Measurements from ENCODE around the gene TRPM6.
"Not testable (repeated sequence)": the region's sequence is repeated elsewhere in the genome, so short reads cannot be mapped to it uniquely, and the experiment has no call there.

Gene TRPM6, protein sequence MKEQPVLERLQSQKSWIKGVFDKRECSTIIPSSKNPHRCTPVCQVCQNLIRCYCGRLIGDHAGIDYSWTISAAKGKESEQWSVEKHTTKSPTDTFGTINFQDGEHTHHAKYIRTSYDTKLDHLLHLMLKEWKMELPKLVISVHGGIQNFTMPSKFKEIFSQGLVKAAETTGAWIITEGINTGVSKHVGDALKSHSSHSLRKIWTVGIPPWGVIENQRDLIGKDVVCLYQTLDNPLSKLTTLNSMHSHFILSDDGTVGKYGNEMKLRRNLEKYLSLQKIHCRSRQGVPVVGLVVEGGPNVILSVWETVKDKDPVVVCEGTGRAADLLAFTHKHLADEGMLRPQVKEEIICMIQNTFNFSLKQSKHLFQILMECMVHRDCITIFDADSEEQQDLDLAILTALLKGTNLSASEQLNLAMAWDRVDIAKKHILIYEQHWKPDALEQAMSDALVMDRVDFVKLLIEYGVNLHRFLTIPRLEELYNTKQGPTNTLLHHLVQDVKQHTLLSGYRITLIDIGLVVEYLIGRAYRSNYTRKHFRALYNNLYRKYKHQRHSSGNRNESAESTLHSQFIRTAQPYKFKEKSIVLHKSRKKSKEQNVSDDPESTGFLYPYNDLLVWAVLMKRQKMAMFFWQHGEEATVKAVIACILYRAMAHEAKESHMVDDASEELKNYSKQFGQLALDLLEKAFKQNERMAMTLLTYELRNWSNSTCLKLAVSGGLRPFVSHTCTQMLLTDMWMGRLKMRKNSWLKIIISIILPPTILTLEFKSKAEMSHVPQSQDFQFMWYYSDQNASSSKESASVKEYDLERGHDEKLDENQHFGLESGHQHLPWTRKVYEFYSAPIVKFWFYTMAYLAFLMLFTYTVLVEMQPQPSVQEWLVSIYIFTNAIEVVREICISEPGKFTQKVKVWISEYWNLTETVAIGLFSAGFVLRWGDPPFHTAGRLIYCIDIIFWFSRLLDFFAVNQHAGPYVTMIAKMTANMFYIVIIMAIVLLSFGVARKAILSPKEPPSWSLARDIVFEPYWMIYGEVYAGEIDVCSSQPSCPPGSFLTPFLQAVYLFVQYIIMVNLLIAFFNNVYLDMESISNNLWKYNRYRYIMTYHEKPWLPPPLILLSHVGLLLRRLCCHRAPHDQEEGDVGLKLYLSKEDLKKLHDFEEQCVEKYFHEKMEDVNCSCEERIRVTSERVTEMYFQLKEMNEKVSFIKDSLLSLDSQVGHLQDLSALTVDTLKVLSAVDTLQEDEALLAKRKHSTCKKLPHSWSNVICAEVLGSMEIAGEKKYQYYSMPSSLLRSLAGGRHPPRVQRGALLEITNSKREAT (N-terminal part only)

GRCh38 chr9:74887041-74887980 lies at the start of gene TRPM6:
TSS of gene TRPM6 (minus strand) at chr9:74887921. CDS start at chr9:74887856, 65 bp downstream.
- DNase-seq = peak; percentile 82

- DNase-seq = no peak
Observed at GRCh38 chr9:74935008-74935407, 47.3 kb upstream of the TRPM6 start.

- DNase-seq = no peak
Observed at GRCh38 chr9:74921737-74922136, 34.0 kb upstream of the TRPM6 start.

DNA sequence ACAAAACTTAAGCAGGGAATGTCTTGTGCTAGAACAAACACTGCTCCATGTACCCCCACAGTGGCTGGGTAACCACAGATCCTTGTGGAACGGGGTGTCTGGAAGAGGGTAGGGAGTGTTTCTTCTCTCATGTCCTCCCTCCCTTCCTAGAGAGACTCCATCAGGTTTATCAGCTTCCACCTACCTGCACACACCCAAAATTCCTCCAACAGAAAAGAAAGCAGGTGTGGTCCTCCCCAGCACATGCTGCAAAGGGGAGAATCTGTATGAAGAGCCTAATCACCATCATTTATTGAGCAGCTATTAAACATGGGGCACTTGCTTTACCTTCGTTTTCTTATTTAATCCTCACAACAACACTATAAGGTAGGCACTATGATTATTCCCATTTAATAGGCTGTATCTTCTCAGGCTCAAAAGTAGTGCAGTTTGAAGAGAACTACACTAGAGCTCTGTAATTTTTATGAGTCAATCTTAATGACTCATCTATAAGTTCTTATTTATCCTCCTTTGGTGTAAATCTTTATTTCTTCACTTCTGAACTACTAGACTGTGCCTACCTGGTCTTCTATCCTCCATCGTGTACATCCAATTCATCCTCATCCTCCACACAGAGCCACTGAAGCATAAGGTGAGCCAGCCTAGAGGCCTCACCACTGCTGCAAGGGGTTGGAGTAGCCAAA lies 33.4 kb upstream of the TRPM6 start:
- no peak for DNase-seq

- DNase-seq = no peak
Observed at GRCh38 chr9:74910036-74910435, 22.3 kb upstream of the TRPM6 start.

GRCh38 chr9:74908665-74909064 lies 20.9 kb upstream of the TRPM6 start:
- no peak for DNase-seq

GRCh38 chr9:74907085-74907484 lies 19.4 kb upstream of the TRPM6 start:
- DNase-seq = no peak

- no peak for DNase-seq
Observed at GRCh38 chr9:74901001-74901400, 13.3 kb upstream of the TRPM6 start.

DNA sequence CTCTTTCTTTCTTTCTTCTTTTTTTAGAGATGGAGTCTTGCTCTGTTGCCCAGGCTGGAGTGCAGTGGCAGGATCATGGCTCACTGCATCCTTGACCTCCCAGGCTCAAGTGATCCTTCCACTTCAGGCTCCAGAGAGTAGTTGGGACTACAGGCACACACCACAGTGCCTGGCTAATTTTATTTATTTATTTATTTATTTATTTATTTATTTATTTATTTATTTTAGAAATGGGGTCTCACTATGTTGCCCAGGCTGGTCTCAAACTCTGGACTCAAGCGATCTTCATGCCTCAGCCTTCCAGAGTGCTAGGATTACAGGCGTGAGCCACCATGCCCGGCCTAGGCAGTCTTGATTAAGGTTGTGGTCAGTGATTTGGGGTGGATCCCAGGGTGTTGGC lies 728 bp upstream of the TRPM6 start:
- not testable (repeated sequence) for DNase-seq

- DNase-seq = no peak
Observed at GRCh38 chr9:74887981-74888370, 255 bp upstream of the TRPM6 start.

DNA sequence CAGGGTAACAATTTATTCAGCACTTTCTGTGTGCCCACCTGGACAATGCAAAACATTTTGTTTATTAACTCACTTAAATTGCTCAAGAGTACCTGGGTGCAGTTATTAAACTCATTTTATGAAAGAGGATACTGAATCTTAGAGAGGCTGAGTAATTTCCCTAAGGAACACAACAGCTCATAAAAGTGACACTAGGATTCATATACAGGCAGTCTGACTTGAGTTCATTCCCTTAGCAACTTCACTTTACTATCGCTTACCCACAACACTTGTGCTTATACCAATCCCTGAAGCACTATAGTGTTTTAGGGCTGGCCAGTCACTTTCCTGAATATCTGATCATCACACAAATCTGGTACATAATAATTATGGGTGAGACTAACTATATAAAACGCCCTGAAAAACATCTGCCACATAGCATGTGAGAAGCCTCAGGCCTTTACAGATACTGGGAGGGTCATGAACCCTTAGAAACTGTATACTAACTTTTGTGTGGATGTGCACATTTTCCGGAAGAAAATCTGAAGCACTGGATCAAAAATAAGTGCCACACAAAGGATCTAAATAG lies 11.3 kb downstream of the TRPM6 start:
- no peak for DNase-seq

- peak; percentile 66 for DNase-seq
Observed at GRCh38 chr9:74875656-74876055, 12.1 kb downstream of the TRPM6 start.

DNA sequence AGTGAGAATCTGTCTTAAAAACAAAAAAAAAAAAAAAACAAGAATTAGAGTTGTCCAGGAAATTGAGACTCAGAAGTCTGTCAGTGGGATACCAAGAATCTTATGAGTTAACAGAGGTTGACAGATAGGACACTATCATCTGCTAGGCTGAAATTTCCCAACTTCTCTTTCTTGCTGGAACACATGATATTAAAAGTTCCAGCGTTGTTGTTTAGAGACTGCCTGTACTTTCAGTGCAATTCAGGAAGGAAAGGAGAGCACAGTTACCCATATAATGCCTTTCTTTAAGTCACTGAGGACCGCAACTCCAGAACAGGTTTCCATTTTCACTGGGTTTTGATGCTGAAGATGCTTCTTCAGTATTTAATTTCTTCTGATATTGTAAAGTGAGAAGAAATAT lies 13.5 kb downstream of the TRPM6 start:
- no peak for DNase-seq

DNA sequence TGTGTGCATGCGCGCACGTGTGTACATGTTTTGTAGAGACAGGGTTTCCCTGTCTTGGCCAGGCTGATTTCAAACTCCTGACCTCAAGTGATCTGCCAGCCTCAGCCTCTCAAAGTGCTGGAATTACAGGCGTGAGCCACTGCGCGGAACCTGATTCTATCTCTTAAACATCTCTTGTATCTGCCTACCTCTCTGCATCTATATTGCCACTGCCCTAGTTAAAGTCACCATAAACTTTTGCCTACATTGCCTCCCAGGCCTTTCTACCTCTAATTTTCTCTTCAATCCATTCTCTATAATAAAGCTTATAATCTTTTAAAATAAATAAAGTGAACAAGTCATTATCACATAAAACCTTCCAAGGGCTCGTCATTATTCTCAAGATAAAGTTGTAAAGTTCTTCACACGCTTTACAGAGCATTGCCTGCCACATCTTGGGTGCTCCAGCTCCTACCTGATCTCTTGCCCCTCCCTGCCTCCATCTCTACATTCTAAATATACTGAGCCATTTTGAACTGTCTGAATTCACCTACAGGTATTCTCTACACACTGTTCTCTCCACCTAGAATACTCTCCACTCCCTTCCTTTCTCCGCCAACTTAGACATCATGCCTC lies 15.0 kb downstream of the TRPM6 start:
- DNase-seq = no peak

GRCh38 chr9:74867483-74867882 lies 20.2 kb downstream of the TRPM6 start:
- no peak for DNase-seq

- DNase-seq = no peak
Observed at GRCh38 chr9:74865177-74865576, 22.5 kb downstream of the TRPM6 start.

GRCh38 chr9:74861773-74862474 lies 25.8 kb downstream of the TRPM6 start:
- DNase-seq = no peak

DNA sequence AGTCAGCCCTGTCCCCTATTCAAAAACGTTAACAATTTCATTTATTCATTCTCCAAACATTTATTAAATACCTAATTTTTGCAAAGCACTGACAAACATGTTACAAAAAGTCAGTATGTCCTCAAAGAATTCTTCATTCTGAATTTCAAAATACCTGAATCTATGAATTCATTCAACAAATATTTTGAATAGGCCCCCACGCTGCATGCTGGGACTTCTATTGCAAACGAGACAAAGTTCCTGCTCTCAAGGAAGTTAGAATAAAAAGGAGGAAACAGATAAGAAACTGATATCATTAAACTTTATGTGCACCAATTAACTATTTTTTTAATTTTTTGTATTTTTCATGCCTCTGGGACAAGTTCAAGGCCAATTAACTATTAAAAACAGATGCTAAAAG lies 26.6 kb downstream of the TRPM6 start:
- no peak for DNase-seq

- DNase-seq = not testable (repeated sequence)
Observed at GRCh38 chr9:74860247-74860646, 27.5 kb downstream of the TRPM6 start.

DNA sequence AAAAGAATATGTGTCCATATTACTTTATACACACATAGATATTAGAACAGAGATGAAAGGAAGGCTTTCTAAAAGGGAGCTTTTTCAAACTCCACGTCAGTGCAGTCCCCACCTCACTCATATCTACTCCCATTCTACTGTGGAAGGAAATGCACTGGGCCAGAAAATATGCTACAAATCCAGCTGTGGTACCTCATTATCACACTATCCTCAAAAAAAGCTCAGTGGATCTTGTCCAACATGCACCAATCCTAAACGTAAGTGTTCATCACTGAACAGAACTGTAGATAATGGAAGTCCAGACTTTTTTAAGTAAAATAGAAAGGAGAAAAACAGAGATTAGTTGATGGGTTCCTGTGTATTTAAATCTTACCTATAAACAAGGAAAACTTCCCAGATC lies 27.9 kb downstream of the TRPM6 start:
- DNase-seq = no peak
